Cortex of kidney (tissue), 1 donor: ENCODE results near the gene PIK3CD.

Source experiments
- DNase-seq: peaks from one replicate; lab custom pipeline; 2025; lab: John Stamatoyannopoulos, UW

PIK3CD gene

DNA sequence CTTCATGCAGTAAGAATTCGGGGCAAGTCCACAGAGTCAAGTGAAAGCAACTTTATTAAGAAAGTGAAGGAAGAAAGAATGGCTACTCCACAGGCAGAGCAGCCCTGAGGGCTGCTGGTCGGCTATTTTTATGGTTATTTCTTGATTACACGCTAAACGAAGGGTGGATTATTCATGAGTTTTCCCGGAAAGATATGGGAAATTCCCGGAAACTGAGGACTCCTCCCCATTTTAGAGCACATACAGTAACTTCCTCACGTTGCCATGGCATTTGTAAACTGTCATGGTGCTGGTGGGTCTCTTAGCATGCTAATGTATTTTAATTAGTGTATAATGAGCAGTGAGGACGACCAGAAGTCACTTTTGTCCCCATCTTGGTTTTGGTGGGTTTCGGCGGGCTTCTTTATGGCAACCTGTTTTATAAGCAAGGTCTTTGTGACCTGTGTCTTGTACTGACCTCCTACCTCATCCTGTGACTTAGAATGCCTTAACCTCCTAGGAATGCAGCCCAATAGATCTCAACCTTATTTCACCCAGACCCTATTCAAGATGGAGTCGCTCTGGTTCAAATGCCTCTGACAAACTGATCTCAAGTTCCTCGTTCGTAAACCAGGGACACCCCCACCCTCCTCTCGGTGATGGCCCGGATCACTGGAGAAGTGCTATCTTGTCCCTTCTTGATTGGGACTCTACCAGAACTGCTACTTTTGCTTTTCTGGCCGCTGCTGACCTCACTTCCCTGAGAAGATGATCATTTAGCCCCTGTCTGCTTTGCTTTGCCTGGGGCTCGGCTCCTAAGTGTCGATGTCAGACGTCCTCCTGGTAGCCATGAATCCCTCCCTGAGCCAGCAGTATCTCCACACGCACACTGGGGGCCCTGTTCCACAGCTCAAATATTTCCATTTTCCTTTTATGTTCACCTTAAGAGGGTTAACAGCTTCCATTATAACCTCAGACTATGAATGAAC lies 123.5 kb downstream of the PIK3CD start:
- DNase-seq = no peak

DNA sequence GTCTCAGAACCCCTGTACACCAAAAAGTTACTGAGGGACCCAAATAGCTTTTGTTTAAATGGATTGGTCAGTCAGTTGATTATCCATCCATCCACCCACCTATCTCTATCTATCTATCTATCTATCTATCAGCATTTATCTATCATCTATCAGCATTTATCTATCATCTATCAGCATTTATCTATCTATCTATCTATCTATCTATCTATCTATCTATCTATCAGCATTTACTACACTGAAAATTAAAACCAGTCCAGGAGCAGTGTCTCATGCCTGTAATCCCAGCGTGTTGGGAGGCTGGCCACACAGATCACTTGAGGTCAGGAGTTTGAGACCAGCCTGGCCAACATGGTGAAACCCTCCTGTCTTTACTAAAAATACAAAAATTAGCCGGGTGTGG lies 125.2 kb downstream of the PIK3CD start:
- DNase-seq = no peak
